ENCODE measurements around the gene ITGA5. TPM values are rescaled to one million over a fixed set of nuclear protein-coding genes. Genes with fewer than 3 reads are reported as not detected.

ITGA5 gene
- total and polyA plus RNA-seq, 2 experiments from 2014 or later = 402 to 496 TPM

GRCh38 chr12:54430471-54431069 lies 11.5 kb upstream of the ITGA5 start:
- Histone ChIP-seq H3K27me3 (replicated peaks; ENCODE audit: insufficient read depth) (no peaks in the 10 kb centered on the region), H3F3A (ENCODE audit: insufficient read depth) (peaks cover 40% of the 10 kb centered on the region), H2AFZ (no peak overlapping the region), H3K79me2 (ENCODE audit: insufficient read depth) (no peaks in the 10 kb centered on the region), H3K4me2 (ENCODE audit: unreplicated experiment) (no peak overlapping the region), H3K9me3 (ENCODE audit: low read depth) (no peaks in the 10 kb centered on the region), H3K27ac (no peak overlapping the region), H3K9ac (no peak overlapping the region), H3K36me3 (ENCODE audit: low read depth) (no peaks in the 10 kb centered on the region), H3K9me2 (ENCODE audit: insufficient read depth) (no peaks in the 10 kb centered on the region), H3K4me1 (ENCODE audit: insufficient read depth) (peaks cover 43% of the 10 kb centered on the region), H3K4me3 (no peak overlapping the region), H4K20me1 (ENCODE audit: insufficient read depth) (no peaks in the 10 kb centered on the region)
- DNase-seq = no peak
- WGBS, 2 experiments (ENCODE audit: low coverage in 1 of 2, low lambda C conversion rate in 2 of 2, missing lambda C conversion rate in 2 of 2) = 90 to 92% methylated on average over 5 of the region's 5 CpGs
- in situ Hi-C loops (cut with MboI) = no loop called here
- no peak for TF ChIP-seq EZH2phosphoT487 (IDR thresholded peaks at IDR 0.05; ENCODE audit: insufficient read depth, low read depth)
- TF ChIP-seq EZH2 (IDR thresholded peaks at IDR 0.05; ENCODE audit: insufficient read depth, poor library complexity, severe bottlenecking) = no peak

DNA sequence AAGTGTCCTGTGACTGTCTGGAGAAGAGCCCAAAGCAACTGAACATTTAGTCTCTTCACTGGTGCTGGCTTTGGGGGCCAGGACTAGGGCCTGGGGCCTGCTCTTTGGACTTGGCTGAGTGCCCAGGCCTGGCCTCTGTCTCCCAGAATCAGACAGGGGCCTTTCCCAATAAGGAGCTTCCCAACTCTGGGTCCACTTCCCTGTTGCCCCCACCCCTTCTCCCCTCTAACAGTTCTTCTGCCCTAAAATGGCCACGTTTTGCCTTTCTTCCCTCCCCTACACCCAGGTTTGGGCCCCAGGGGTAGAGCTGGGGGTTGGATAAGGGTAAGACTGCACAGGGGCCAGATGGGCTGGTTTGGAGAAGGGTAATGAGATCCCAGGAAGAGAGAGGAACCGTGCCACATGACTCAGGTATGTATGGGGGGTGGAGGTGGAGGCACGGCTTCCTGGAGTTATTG lies 10.0 kb upstream of the ITGA5 start:
- H3K36me3 ChIP-seq (ENCODE audit: low read depth) = no peaks in the 10 kb centered on the region
- H3K4me3 ChIP-seq = 0 out of 2 replicates have a peak overlapping the region, but pooled peaks have one; percentile 24
- peak overlapping the region; percentile 72 for H3K4me2 ChIP-seq (ENCODE audit: unreplicated experiment)
- H3K9me2 ChIP-seq (ENCODE audit: insufficient read depth) = no peaks in the 10 kb centered on the region
- 55 to 61% methylated on average over 3 of the region's 3 CpGs for WGBS, 2 experiments (ENCODE audit: low coverage in 1 of 2, low lambda C conversion rate in 2 of 2, missing lambda C conversion rate in 2 of 2)
- H2AFZ ChIP-seq = 0 out of 2 replicates have a peak overlapping the region, but pooled peaks have one; percentile 24
- peaks cover 40% of the 10 kb centered on the region for H3F3A ChIP-seq (ENCODE audit: insufficient read depth)
- no peaks in the 10 kb centered on the region for H3K9me3 ChIP-seq (ENCODE audit: low read depth)
- H3K4me1 ChIP-seq (ENCODE audit: insufficient read depth) = peaks cover 52% of the 10 kb centered on the region
- no peak for DNase-seq
- in situ Hi-C loops (cut with MboI) = no loop called here
- H4K20me1 ChIP-seq (ENCODE audit: insufficient read depth) = no peaks in the 10 kb centered on the region
- H3K27ac ChIP-seq = peak overlapping the region; percentile 94
- no peaks in the 10 kb centered on the region for H3K79me2 ChIP-seq (ENCODE audit: insufficient read depth)
- no peaks in the 10 kb centered on the region for H3K27me3 ChIP-seq (replicated peaks; ENCODE audit: insufficient read depth)
- TF ChIP-seq EZH2 (IDR thresholded peaks at IDR 0.05; ENCODE audit: insufficient read depth, poor library complexity, severe bottlenecking) (no peak), EZH2phosphoT487 (IDR thresholded peaks at IDR 0.05; ENCODE audit: insufficient read depth, low read depth) (no peak)
- peak overlapping the region; percentile 62 for H3K9ac ChIP-seq

DNA sequence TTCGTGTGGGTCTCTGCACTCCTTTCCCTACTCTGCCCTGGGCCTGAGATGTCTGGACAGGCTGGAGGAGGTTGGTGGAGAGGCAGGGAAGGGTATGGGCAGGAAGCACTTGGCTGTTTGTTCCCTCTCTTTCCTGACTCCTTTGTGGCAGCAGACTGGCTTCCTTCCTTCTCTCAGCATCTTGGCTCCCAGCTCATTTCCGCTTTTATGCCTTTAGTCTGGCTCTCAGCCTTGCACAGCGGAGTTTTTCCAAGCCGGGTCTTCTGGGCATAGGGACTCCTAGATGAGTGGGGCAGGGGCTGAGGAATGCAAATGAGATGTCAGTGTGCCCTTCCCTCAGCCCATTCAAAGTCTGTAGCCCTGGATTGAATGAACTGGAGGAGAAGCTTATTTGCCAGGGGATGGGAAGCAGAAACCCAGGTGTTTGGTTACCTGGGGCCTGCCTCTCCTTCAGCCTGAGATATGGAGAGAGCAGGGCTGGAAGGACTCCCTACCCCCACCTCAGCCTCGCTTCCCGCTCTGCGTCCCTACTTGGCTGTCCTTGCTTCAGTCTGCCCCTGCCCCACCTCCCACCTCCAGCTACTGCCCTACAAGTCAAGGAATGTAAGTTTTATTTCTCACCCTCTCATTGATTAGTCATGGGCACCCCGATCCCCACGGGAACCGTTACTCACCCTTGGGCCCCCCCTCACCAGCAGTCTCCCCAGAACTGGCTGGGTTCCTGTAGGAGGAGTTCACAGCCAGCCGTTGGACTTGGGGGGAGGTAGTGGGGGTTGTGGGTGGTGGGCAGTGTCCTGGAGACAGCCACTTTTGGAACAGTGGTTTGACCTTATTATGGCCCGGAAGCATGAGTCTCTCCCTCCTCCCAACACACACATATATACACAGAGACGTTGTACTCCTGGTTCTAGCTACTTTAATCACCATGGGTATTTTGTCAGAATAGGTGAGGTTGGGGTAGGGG lies 9.3 kb upstream of the ITGA5 start:
- peaks cover 59% of the 10 kb centered on the region for H3K4me1 ChIP-seq (ENCODE audit: insufficient read depth)
- peak overlapping the region; percentile 71 for H3K9ac ChIP-seq
- peak overlapping the region; percentile 94 for H3K27ac ChIP-seq
- peaks cover 42% of the 10 kb centered on the region for H3F3A ChIP-seq (ENCODE audit: insufficient read depth)
- H2AFZ ChIP-seq = peak overlapping the region; percentile 52
- H3K27me3 ChIP-seq (replicated peaks; ENCODE audit: insufficient read depth) = no peaks in the 10 kb centered on the region
- H4K20me1 ChIP-seq (ENCODE audit: insufficient read depth) = no peaks in the 10 kb centered on the region
- no peaks in the 10 kb centered on the region for H3K9me2 ChIP-seq (ENCODE audit: insufficient read depth)
- H3K36me3 ChIP-seq (ENCODE audit: low read depth) = no peaks in the 10 kb centered on the region
- DNase-seq = peak; percentile 95
- H3K4me3 ChIP-seq = peak overlapping the region; percentile 24
- H3K79me2 ChIP-seq (ENCODE audit: insufficient read depth) = no peaks in the 10 kb centered on the region
- TF ChIP-seq EZH2phosphoT487 (IDR thresholded peaks at IDR 0.05; ENCODE audit: insufficient read depth, low read depth) (no peak), EZH2 (IDR thresholded peaks at IDR 0.05; ENCODE audit: insufficient read depth, poor library complexity, severe bottlenecking) (no peak)
- in situ Hi-C loops (cut with MboI) = no loop called here
- WGBS, 2 experiments (ENCODE audit: low coverage in 1 of 2, low lambda C conversion rate in 2 of 2, missing lambda C conversion rate in 2 of 2) = 12 to 14% methylated on average over 13 of the region's 13 CpGs
- H3K9me3 ChIP-seq (ENCODE audit: low read depth) = no peaks in the 10 kb centered on the region
- peak overlapping the region; percentile 72 for H3K4me2 ChIP-seq (ENCODE audit: unreplicated experiment)

GRCh38 chr12:54427106-54427505 lies 8.0 kb upstream of the ITGA5 start:
- H3K79me2 ChIP-seq (ENCODE audit: insufficient read depth) = no peaks in the 10 kb centered on the region
- TF ChIP-seq EZH2 (IDR thresholded peaks at IDR 0.05; ENCODE audit: insufficient read depth, poor library complexity, severe bottlenecking) = no peak
- 94 to 98% methylated on average over 3 to 4 of the region's 4 CpGs for WGBS, 2 experiments (ENCODE audit: low coverage in 1 of 2, low lambda C conversion rate in 2 of 2, missing lambda C conversion rate in 2 of 2)
- H3F3A ChIP-seq (ENCODE audit: insufficient read depth) = peaks cover 45% of the 10 kb centered on the region
- no peak overlapping the region for H3K9ac ChIP-seq
- no peaks in the 10 kb centered on the region for H3K27me3 ChIP-seq (replicated peaks; ENCODE audit: insufficient read depth)
- H3K4me3 ChIP-seq = no peak overlapping the region
- H4K20me1 ChIP-seq (ENCODE audit: insufficient read depth) = no peaks in the 10 kb centered on the region
- no peaks in the 10 kb centered on the region for H3K9me2 ChIP-seq (ENCODE audit: insufficient read depth)
- no peak overlapping the region for H2AFZ ChIP-seq
- no peaks in the 10 kb centered on the region for H3K9me3 ChIP-seq (ENCODE audit: low read depth)
- no peaks in the 10 kb centered on the region for H3K36me3 ChIP-seq (ENCODE audit: low read depth)
- in situ Hi-C loops (cut with MboI) = no loop called here
- peaks cover 58% of the 10 kb centered on the region for H3K4me1 ChIP-seq (ENCODE audit: insufficient read depth)
- DNase-seq = no peak
- H3K4me2 ChIP-seq (ENCODE audit: unreplicated experiment) = no peak overlapping the region
- no peak overlapping the region for H3K27ac ChIP-seq
